Measurements from ENCODE around the gene ZNF532.

- TF ChIP-seq EP300 (IDR thresholded peaks at IDR 0.05), result no peak
- no peak for TF ChIP-seq POLR2A (IDR thresholded peaks at IDR 0.05)
- no peak for TF ChIP-seq CTCF (IDR thresholded peaks at IDR 0.05)
These were observed 157.7 kb downstream of the ZNF532 start for GRCh38 chr18:59022167-59022945.

All from tibial nerve (tissue), 4 donors.